Testis (tissue), 2 donors: ENCODE measurements around the gene LGALS3BP.

Experiments
- CTCF ChIP-seq, 3 experiments: fragments of 450-650 bp in 2 of 3; fragments of 200-600 bp in 1 of 3; sonication (generic) in 1 of 3; IDR thresholded peaks; one replicate each; pipeline ENCODE4 v1.5.1; 2016 to 2019; ENCODE audit warnings: antibody characterized with exemption in 3 of 3, mild to moderate bottlenecking in 2 of 3, moderate library complexity in 1 of 3
- POLR2A ChIP-seq: fragments of 450-650 bp; IDR thresholded peaks from one replicate; pipeline ENCODE4 v1.6.1; 2017; ENCODE audit warnings: antibody characterized with exemption, mild to moderate bottlenecking, moderate library complexity

GRCh38 chr17:79022507-79022991 lies 42.8 kb upstream of the LGALS3BP start:
- no peak for TF ChIP-seq CTCF (IDR thresholded peaks at IDR 0.05)
- TF ChIP-seq POLR2A = no peak
